Mucosa of rectum (tissue), 2 donors: Measurements from ENCODE around the gene HYDIN.

Experiments used
- H3K27ac ChIP-seq, 2 donors: one replicate each; pipeline ENCODE4 v1.7.0; 2013; ENCODE audit warnings: inconsistent platforms in 2 of 2, low read depth in 2 of 2, low read length in 2 of 2
- H3K27me3 ChIP-seq, 2 donors: one replicate each; pipeline ENCODE4 v1.7.0; 2013; ENCODE audit warnings: low read length in 2 of 2; ENCODE audit not compliant: control insufficient read depth in 2 of 2, insufficient read depth in 2 of 2
- H3K36me3 ChIP-seq, 2 donors: one replicate each; pipeline ENCODE4 v1.7.0; 2013; ENCODE audit warnings: low read length in 2 of 2; ENCODE audit not compliant: control insufficient read depth in 2 of 2, insufficient read depth in 2 of 2
- H3K4me1 ChIP-seq, 2 donors: one replicate each; pipeline ENCODE4 v1.7.0; 2013; ENCODE audit warnings: low read length in 2 of 2, mild to moderate bottlenecking in 1 of 2; ENCODE audit not compliant: control insufficient read depth in 2 of 2, insufficient read depth in 2 of 2
- H3K4me3 ChIP-seq, 2 donors: one replicate each; pipeline ENCODE4 v1.7.0; 2013; ENCODE audit warnings: low read length in 2 of 2
- H3K9ac ChIP-seq, 2 donors: one replicate each; pipeline ENCODE4 v1.7.0; 2013; ENCODE audit warnings: low read length in 2 of 2, low read depth in 1 of 2, mild to moderate bottlenecking in 1 of 2
- H3K9me3 ChIP-seq, 2 donors: one replicate each; pipeline ENCODE4 v1.7.0; 2013; ENCODE audit warnings: low read length in 2 of 2; ENCODE audit not compliant: control insufficient read depth in 2 of 2
- donor health status: healthy.
- donor health status: Normal muscosa, but diverticular disease.

Gene HYDIN

DNA sequence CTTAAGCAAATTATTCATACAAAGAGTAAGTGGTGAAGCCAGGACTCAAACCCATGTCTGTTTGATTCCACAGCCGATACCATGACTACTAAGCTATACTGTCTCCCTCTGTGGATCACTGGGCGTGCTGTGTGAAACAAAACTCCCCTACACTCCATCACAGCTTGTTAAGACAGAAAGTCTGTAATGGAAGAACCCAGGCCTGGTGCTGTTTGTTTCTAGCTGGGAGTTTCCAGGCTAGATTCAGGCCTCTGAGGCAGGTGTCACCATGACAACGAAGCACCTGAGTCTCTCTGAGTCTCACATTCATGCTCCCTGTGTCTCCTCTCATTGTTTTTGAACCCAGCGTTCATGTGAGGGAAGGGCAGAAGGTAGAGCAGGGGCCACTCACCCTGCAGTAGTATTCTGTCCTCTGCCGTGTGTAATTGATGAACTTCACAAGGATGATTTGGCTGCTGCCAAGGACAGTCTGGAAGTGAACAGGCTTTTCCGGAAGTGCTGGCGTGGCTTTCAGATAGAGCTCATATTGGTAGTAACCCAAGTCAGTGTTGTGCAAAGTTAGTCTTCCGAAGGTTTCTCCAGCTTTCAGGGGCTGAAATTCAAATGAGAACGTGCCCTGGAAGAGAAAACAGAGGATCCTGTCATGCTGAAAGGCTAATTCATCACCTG, 421.0 kb downstream of the HYDIN start:
- no peaks in the 10 kb centered on the region for H3K4me1 ChIP-seq
- no peak overlapping the region for H3K4me3 ChIP-seq
- no peak overlapping the region for H3K9ac ChIP-seq
- H3K36me3 ChIP-seq, result no peaks in the 10 kb centered on the region
- no peaks in the 10 kb centered on the region for H3K9me3 ChIP-seq
- H3K27me3 ChIP-seq, result peaks cover 0 to 8% of the 10 kb centered on the region in 2 donors
- no peak overlapping the region for H3K27ac ChIP-seq

- H3K9me3 ChIP-seq, result no peaks in the 10 kb centered on the region
- H3K36me3 ChIP-seq, result no peaks in the 10 kb centered on the region
- H3K27ac ChIP-seq, result no peak overlapping the region
- H3K27me3 ChIP-seq, result peaks cover 0 to 8% of the 10 kb centered on the region in 2 donors
- H3K9ac ChIP-seq, result no peak overlapping the region
- no peaks in the 10 kb centered on the region for H3K4me1 ChIP-seq
- H3K4me3 ChIP-seq, result no peak overlapping the region
Observed at GRCh38 chr16:70808371-70808770, 422.2 kb downstream of the HYDIN start.

DNA sequence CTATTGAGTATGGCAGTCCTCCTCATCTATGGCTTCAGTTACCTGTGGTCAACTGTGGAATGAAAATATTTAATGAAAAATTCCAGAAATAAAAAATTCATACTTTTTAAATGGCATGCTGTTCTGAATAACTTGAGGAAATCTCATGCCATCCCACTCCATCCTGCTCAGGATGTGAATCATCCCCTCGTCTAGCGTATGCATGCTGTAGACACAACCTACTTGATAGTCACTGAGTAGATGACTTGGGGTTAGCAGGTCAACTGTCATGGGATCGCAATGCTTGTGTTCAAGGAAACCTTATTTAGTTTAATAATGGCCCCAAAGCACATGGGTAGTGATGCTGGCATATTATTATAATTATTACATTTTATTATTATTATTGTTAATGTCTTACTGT, 424.7 kb downstream of the HYDIN start:
- H3K4me3 ChIP-seq, result no peak overlapping the region
- H3K36me3 ChIP-seq, result no peaks in the 10 kb centered on the region
- H3K9ac ChIP-seq, result no peak overlapping the region
- H3K27me3 ChIP-seq, result peaks cover 0 to 8% of the 10 kb centered on the region in 2 donors
- no peaks in the 10 kb centered on the region for H3K9me3 ChIP-seq
- H3K4me1 ChIP-seq, result peaks cover 0 to 4% of the 10 kb centered on the region in 2 donors
- no peak overlapping the region for H3K27ac ChIP-seq

GRCh38 chr16:70805380-70805779, 425.1 kb downstream of the HYDIN start:
- H3K27ac ChIP-seq, result no peak overlapping the region
- H3K9me3 ChIP-seq, result no peaks in the 10 kb centered on the region
- H3K4me3 ChIP-seq, result no peak overlapping the region
- no peak overlapping the region for H3K9ac ChIP-seq
- H3K27me3 ChIP-seq, result peaks cover 0 to 8% of the 10 kb centered on the region in 2 donors
- H3K36me3 ChIP-seq, result no peaks in the 10 kb centered on the region
- peaks cover 4 to 5% of the 10 kb centered on the region in 2 donors for H3K4me1 ChIP-seq

- no peak overlapping the region for H3K27ac ChIP-seq
Observed at GRCh38 chr16:70804734-70805169, 425.8 kb downstream of the HYDIN start.

DNA sequence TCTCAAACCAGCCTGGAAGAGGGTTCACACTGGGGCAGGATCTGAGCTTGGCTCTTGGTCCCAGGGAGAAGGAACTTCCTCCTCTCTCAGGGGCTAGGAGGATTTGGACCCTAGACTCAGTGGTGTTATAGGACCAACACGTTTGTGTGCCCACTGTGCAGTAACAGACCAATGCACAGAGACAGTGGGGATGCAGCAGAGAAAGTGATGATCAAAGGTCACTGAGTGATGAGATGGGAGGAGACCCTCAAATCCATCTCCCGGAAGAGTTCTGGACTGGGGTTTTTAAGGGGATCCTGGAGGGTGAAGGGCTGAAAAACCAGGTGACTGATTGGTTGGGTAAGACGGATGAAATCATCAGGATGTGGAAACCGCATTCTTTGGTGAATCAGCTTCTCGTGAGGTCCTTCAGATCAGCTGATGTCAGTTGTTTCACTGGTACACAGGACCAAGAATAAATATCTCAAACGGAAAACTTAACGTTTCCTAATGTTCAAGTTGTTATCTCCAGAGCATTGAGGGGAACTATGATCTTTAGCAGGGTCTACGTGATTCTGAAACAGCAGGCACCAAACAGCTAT, 426.3 kb downstream of the HYDIN start:
- H3K27me3 ChIP-seq, result peaks cover 0 to 3% of the 10 kb centered on the region in 2 donors
- no peaks in the 10 kb centered on the region for H3K9me3 ChIP-seq
- no peaks in the 10 kb centered on the region for H3K36me3 ChIP-seq
- no peak overlapping the region for H3K27ac ChIP-seq
- H3K4me1 ChIP-seq, result peaks cover 8 to 9% of the 10 kb centered on the region in 2 donors
- H3K9ac ChIP-seq, result no peak overlapping the region
- H3K4me3 ChIP-seq, result no peak overlapping the region

More at GRCh38 chr16:70804734-70805169, 425.8 kb downstream of the HYDIN start:
- Histone ChIP-seq H3K27me3 (peaks cover 0 to 8% of the 10 kb centered on the region in 2 donors), H3K4me1 (peaks cover 8 to 9% of the 10 kb centered on the region in 2 donors), H3K36me3 (no peaks in the 10 kb centered on the region), H3K9me3 (no peaks in the 10 kb centered on the region), H3K4me3 (no peak overlapping the region), H3K9ac (no peak overlapping the region)

DNA sequence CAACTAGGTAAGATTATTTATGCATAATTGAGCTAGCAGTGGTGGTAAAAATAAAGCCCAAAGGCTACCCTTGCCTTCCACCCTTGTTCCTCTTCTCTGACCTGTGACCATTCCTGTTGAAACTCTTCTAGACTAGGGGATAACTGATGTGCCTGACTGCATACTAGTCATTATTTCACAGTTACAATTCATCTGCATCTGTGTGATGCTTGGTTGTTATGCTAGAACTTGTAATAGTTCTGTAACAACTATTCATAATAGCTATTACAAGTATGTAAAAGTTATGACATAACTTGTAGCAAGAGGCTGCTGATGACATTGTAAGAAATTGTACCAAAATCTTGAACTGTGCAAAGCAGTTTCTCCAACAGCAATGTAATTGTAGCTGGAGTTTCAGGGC, 427.2 kb downstream of the HYDIN start:
- H3K36me3 ChIP-seq, result peaks cover 0 to 3% of the 10 kb centered on the region in 2 donors
- no peak overlapping the region for H3K9ac ChIP-seq
- no peaks in the 10 kb centered on the region for H3K27me3 ChIP-seq
- no peak overlapping the region for H3K4me3 ChIP-seq
- no peak overlapping the region for H3K27ac ChIP-seq
- H3K9me3 ChIP-seq, result no peaks in the 10 kb centered on the region
- peaks cover 8 to 9% of the 10 kb centered on the region in 2 donors for H3K4me1 ChIP-seq

- Histone ChIP-seq H3K4me1 (peaks cover 8 to 9% of the 10 kb centered on the region in 2 donors), H3K9me3 (no peaks in the 10 kb centered on the region), H3K36me3 (peaks cover 0 to 5% of the 10 kb centered on the region in 2 donors), H3K4me3 (peak overlapping the region; percentile 81 to 92), H3K9ac (no peak overlapping the region), H3K27me3 (no peaks in the 10 kb centered on the region), H3K27ac (no peak overlapping the region)
Observed at GRCh38 chr16:70801611-70802010, 428.9 kb downstream of the HYDIN start.

DNA sequence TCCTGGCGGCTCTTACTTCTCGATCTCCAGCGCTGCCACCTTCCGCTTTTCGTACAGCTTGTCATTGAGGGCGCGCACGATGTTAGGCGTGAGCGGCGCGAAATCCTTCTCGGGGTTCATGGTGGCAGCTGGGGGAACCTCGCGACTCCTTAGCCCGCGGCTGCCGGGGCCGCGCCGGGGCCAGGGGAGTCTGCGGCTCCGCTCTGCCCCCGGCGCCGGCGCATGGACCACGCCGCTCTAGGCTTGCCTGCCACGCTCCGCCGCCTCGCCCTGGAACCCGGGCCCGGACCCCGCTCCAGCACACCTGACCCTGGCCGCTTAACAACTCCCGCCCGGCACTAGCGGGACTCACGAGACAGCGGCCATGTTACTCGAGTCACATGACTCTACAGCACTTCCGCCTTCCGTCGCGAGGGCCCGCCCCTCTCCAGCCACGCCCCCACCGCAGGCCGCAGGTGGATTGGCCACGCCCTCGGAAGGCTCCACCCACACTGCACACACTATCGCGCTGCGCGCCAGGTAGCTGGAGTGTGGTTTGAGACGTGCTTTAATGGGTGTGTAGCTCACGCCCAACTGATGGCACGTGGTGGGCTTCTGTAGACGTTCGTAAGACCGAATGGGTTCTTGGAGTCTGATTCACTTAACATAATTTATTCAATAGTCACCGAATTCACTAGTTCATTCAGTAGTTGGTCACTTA, 429.6 kb downstream of the HYDIN start, which contains the start of gene VAC14:
VAC14 (minus strand) TSS at position 378 of the 700 bp plus-strand sequence; CDS start at position 120, 258 bp downstream.
- H3K9me3 ChIP-seq, result no peaks in the 10 kb centered on the region
- no peaks in the 10 kb centered on the region for H3K27me3 ChIP-seq
- peak within 1 kb of the TSS in 1 of 2 donors; percentile 33 for H3K27ac ChIP-seq
- H3K4me1 ChIP-seq, result peaks cover 8 to 9% of the 10 kb centered on the region in 2 donors
- H3K36me3 ChIP-seq, result peaks cover 0 to 5% of the 10 kb centered on the region in 2 donors
- H3K4me3 ChIP-seq, result peak within 1 kb of the TSS; percentile 81 to 92
- peak within 1 kb of the TSS; percentile 76 to 77 for H3K9ac ChIP-seq

GRCh38 chr16:70800311-70800710, 430.2 kb downstream of the HYDIN start:
- no peaks in the 10 kb centered on the region for H3K9me3 ChIP-seq
- no peaks in the 10 kb centered on the region for H3K27me3 ChIP-seq
- peak overlapping the region in 1 of 2 donors; percentile 33 for H3K27ac ChIP-seq
- H3K36me3 ChIP-seq, result peaks cover 0 to 5% of the 10 kb centered on the region in 2 donors
- H3K4me3 ChIP-seq, result peak overlapping the region; percentile 81 to 92
- peak overlapping the region; percentile 76 to 77 for H3K9ac ChIP-seq
- H3K4me1 ChIP-seq, result peaks cover 8 to 9% of the 10 kb centered on the region in 2 donors
